GM12878 (cell line): ENCODE measurements around the gene SMIM1. TPM values are rescaled to one million over a fixed set of nuclear protein-coding genes. Genes with fewer than 3 reads are reported as not detected.

Experiments used
- BHLHE40 ChIP-seq, 2 experiments: fragments of 450-650 bp in 1 of 2; IDR thresholded peaks; 2 replicates each; pipeline ENCODE4 v1.6.1; 2011 to 2017; ENCODE audit warnings: low read depth in 2 of 2, borderline replicate concordance in 1 of 2, improper control_type of control experiment in 1 of 2, low read length in 1 of 2, mild to moderate bottlenecking in 1 of 2
- EGR1 ChIP-seq, 2 experiments: IDR thresholded peaks; 1 replicate in 1 of 2; 2 replicates in 1 of 2; pipeline ENCODE4 v1.6.1; 2011 to 2012; ENCODE audit warnings: low read depth in 2 of 2, low read length in 2 of 2, borderline replicate concordance in 1 of 2, mild to moderate bottlenecking in 1 of 2, moderate library complexity in 1 of 2
- MAX ChIP-seq: IDR thresholded peaks from 2 replicates; pipeline ENCODE4 v1.6.1; 2012; ENCODE audit warnings: low read depth, low read length, improper control_type of control experiment
- PRDM15 ChIP-seq: fragments of 450-650 bp; formaldehyde crosslinking; IDR thresholded peaks from 2 replicates; pipeline ENCODE4 v1.4.0; 2020; ENCODE audit warnings: mild to moderate bottlenecking, moderate library complexity
- RAD21 ChIP-seq: IDR thresholded peaks from 2 replicates; pipeline ENCODE4 v1.6.1; 2011; ENCODE audit warnings: mild to moderate bottlenecking, low read depth, low read length, moderate library complexity; ENCODE audit not compliant: insufficient read depth
- SMC3 ChIP-seq: IDR thresholded peaks from 2 replicates; pipeline ENCODE4 v1.6.1; 2011; ENCODE audit warnings: low read length, improper control_type of control experiment, borderline replicate concordance
- TCF12 ChIP-seq: IDR thresholded peaks from 2 replicates; pipeline ENCODE4 v1.6.1; 2011; ENCODE audit warnings: low read depth, mild to moderate bottlenecking, low read length
- TCF3 ChIP-seq: IDR thresholded peaks from 2 replicates; pipeline ENCODE4 v1.6.1; 2012; ENCODE audit warnings: low read depth, mild to moderate bottlenecking, low read length, borderline replicate concordance; ENCODE audit not compliant: insufficient read depth
- USF1 ChIP-seq: IDR thresholded peaks from 2 replicates; pipeline ENCODE4 v1.6.1; 2011; ENCODE audit warnings: borderline replicate concordance, low read depth, mild to moderate bottlenecking, moderate library complexity, mixed read lengths, low read length; ENCODE audit not compliant: insufficient read depth; ENCODE audit errors: extremely low read length
- polyA plus RNA-seq, 11 experiments: library from polyadenylated mRNA; depleted of rRNA in 4 of 11; unstranded in 6 of 11; stranded (reverse) in 5 of 11; fragments of >200 nt; fragmentation: Nextera tagmentation in 4 of 11; fragmentation: Illumina TruSeq in 1 of 11; extraction: Ambion mirVana in 4 of 11; extraction: Trizol in 1 of 11; gene quantifications; 1 replicate in 1 of 11; 2 replicates in 10 of 11; pipeline versions ENCODE4 v1.2.1 to v1.2.3, GENCODE V29; 2011 to 2016; ENCODE audit warnings: inconsistent platforms in 2 of 11, missing spikeins in 2 of 11, low read depth in 1 of 11
- total RNA-seq, 4 experiments: library from RNA; depleted of rRNA in 3 of 4; stranded (reverse); fragments of >200 nt in 3 of 4; fragmentation: Illumina TruSeq in 1 of 4; extraction: Trizol in 1 of 4; gene quantifications; 2 replicates each; pipeline versions ENCODE4 v1.2.1 to v1.2.3, GENCODE V29; 2013 to 2021

SMIM1 gene
- total and polyA plus RNA-seq, 10 of the 15 experiments (the other 5 are each of a cell fraction or from before 2014, with no cell fraction given) = 0.30 to 0.37 TPM; not detected in 8

- TF ChIP-seq PRDM15 (CRISPR knock-in tag) (no peak), MAX (peak; percentile 63), BHLHE40 (IDR thresholded peaks at IDR 0.05; ENCODE audit: borderline replicate concordance in 1 of 2, low read depth in 2 of 2, low read length in 1 of 2) (peak; percentile 24 to 65; a peak in 2 of 4 replicates), TCF3 (peak; percentile 98), EGR1 (IDR thresholded peaks at IDR 0.05; ENCODE audit: borderline replicate concordance in 1 of 2, low read depth in 2 of 2, low read length in 2 of 2) (no peak), SMC3 (peak; percentile 61; the same call in 1 of the 2 replicates), TCF12 (peak; percentile 95), USF1 (peak; percentile 59), RAD21 (peak; percentile 75)
These were observed 3.1 kb downstream of the SMIM1 start (continued) for GRCh38 chr1:3775490-3776230.
